Measurements from ENCODE around the gene CYTH4.

DNA sequence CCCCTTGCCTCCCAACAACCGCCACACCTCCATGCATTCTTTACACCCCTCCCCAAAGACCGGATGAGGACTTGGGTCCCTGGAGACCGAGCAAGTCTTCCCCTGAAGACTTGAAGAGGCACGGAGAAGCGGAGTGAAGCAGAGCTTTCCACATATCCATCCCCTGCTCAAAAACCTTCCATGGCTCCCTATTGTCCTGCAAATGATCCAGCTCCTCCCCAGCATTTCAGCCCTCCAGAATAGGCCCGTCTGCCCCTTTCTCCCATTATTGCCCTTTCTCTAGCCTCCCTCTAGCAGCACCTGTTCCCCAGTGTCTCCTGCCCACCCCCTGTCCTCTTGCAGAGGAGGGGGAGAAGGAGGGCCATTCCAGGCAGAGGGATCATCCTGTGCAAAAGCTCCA lies 59.8 kb downstream of the CYTH4 start:
- TF ChIP-seq, protein P1, sequence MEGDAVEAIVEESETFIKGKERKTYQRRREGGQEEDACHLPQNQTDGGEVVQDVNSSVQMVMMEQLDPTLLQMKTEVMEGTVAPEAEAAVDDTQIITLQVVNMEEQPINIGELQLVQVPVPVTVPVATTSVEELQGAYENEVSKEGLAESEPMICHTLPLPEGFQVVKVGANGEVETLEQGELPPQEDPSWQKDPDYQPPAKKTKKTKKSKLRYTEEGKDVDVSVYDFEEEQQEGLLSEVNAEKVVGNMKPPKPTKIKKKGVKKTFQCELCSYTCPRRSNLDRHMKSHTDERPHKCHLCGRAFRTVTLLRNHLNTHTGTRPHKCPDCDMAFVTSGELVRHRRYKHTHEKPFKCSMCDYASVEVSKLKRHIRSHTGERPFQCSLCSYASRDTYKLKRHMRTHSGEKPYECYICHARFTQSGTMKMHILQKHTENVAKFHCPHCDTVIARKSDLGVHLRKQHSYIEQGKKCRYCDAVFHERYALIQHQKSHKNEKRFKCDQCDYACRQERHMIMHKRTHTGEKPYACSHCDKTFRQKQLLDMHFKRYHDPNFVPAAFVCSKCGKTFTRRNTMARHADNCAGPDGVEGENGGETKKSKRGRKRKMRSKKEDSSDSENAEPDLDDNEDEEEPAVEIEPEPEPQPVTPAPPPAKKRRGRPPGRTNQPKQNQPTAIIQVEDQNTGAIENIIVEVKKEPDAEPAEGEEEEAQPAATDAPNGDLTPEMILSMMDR (IDR thresholded peaks at IDR 0.05) = no peak
- no peak for TF ChIP-seq POLR2A (IDR thresholded peaks at IDR 0.05)

Data from uterus (tissue), 2 donors.